GM21825 (cell line): ENCODE data around the gene PCP4L1.

Source experiments
- ATAC-seq: cut with Tn5 transposase; IDR thresholded peaks from one replicate; pipeline ENCODE4 v1.9.1; 2021; ENCODE audit warnings: mild to moderate bottlenecking, moderate library complexity; ENCODE audit not compliant: unreplicated experiment

Gene PCP4L1

GRCh38 chr1:161265305-161265704 is 6.8 kb downstream of the PCP4L1 start:
- no peak for ATAC-seq

- no peak for ATAC-seq
These were observed 7.7 kb downstream of the PCP4L1 start for GRCh38 chr1:161266202-161266601.

GRCh38 chr1:161266836-161267235 is 8.3 kb downstream of the PCP4L1 start:
- ATAC-seq: no peak

GRCh38 chr1:161267321-161267720 is 8.8 kb downstream of the PCP4L1 start:
- no peak for ATAC-seq

- ATAC-seq: no peak
These were observed 14.9 kb downstream of the PCP4L1 start for GRCh38 chr1:161273402-161273801.

- ATAC-seq: no peak
These were observed 16.3 kb downstream of the PCP4L1 start for GRCh38 chr1:161274874-161275273.

- ATAC-seq: no peak
These were observed 24.4 kb downstream of the PCP4L1 start for GRCh38 chr1:161282991-161283390.

- no peak for ATAC-seq
These were observed 26.6 kb downstream of the PCP4L1 start for GRCh38 chr1:161285113-161285512.

GRCh38 chr1:161285521-161285920 is 27.0 kb downstream of the PCP4L1 start:
- ATAC-seq: no peak

GRCh38 chr1:161287482-161288054 is 29.0 kb downstream of the PCP4L1 start:
- ATAC-seq: no peak

GRCh38 chr1:161290779-161291178 is 32.2 kb downstream of the PCP4L1 start:
- ATAC-seq: no peak

- no peak for ATAC-seq
These were observed 38.9 kb downstream of the PCP4L1 start for GRCh38 chr1:161297415-161297814.

- no peak for ATAC-seq
These were observed 39.6 kb downstream of the PCP4L1 start for GRCh38 chr1:161298116-161298515.

- ATAC-seq: no peak
These were observed 40.8 kb downstream of the PCP4L1 start for GRCh38 chr1:161299347-161299746.

GRCh38 chr1:161300478-161300877 is 41.9 kb downstream of the PCP4L1 start:
- ATAC-seq: no peak

GRCh38 chr1:161304927-161305866 is 46.7 kb downstream of the PCP4L1 start:
- ATAC-seq: no peak

GRCh38 chr1:161305867-161306519 is 47.4 kb downstream of the PCP4L1 start:
- peak; percentile 79 for ATAC-seq

GRCh38 chr1:161307230-161307768 is 48.8 kb downstream of the PCP4L1 start:
- no peak for ATAC-seq

- ATAC-seq: no peak
These were observed 49.5 kb downstream of the PCP4L1 start for GRCh38 chr1:161307892-161308638.

GRCh38 chr1:161309868-161310267 is 51.3 kb downstream of the PCP4L1 start, which contains the start of gene MPZ:
Gene MPZ, minus strand, starts transcription at chr1:161309968. Its CDS starts 63 bp downstream, at chr1:161309905.
- no peak for ATAC-seq
